GM19328 (cell line): ENCODE measurements around the gene B4GALT5.

ENCODE experiments used
- ATAC-seq: cut with Tn5 transposase; IDR thresholded peaks from one replicate; pipeline ENCODE4 v1.9.1; 2021; ENCODE audit warnings: mild to moderate bottlenecking, moderate library complexity; ENCODE audit not compliant: unreplicated experiment

B4GALT5 gene

DNA sequence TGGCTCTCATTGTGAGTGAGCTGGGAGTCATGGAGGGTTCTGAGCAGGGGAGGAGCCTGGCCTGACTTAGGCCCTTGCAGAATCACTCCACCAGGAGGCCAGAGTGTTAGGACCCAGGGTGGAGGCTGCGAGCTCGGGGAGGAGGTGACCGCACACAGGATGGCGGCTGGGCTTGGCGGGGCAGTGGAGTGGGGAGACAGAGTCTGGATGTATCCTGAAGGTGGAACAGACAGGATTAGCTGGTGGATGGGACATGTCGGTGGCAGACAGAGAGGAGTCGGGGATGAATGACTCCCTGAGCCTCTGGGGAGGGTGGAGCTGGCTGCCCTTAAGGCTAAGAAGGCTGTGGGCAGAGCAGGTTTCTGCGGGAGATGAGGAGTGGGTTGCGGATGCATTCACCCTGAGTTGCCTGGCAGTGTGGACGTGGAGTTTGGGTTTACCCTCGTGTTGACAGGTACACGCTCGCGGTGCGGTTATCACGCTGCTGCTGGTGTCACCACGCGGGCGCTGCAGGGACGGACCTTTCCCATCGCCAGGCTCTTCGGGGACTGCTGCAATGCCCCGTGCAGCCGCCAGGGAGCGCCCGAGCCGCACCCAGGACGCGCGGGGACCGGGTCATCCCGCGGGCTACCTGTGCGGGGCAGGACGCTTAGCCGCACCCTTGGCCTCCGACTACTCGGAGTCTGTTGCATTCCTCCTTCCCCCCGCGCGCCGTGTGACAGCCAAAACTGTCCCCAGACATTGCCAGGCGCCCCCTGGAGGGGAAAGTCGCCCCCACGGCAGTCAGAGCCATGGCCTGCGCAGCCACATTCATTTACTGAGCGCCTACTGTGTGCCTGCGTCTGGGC lies 102.8 kb downstream of the B4GALT5 start:
- ATAC-seq, result no peak

GRCh38 chr20:49608752-49609670 lies 104.7 kb downstream of the B4GALT5 start:
- ATAC-seq, result peak; percentile 51

- ATAC-seq, result no peak
Measured at GRCh38 chr20:49607568-49607967, 106.1 kb downstream of the B4GALT5 start.

DNA sequence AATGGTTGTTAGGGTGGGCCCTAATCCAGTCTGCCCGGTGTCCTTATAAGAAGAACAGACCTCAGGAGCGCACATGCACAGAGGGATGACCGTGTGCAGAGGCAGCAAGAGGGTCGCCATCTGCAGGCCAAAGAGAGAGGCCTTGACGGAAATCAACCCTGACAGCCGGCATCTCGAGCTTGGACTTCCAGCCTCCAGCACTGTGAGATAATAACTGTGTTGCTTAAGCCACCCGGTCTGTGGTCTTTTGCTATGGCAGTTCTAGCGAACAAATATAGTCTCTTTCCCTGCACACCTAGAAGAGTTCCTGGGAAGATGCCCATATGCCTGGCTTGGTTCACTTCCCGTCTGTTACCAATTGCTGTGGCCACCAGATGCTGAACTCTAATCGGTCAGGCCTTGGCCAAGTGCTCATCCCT lies 110.5 kb downstream of the B4GALT5 start:
- ATAC-seq, result no peak

GRCh38 chr20:49602345-49603208 lies 111.1 kb downstream of the B4GALT5 start:
- no peak for ATAC-seq

- no peak for ATAC-seq
Measured at GRCh38 chr20:49601153-49601924, 112.3 kb downstream of the B4GALT5 start.

- ATAC-seq, result no peak
Measured at GRCh38 chr20:49599746-49600113, 113.9 kb downstream of the B4GALT5 start.

DNA sequence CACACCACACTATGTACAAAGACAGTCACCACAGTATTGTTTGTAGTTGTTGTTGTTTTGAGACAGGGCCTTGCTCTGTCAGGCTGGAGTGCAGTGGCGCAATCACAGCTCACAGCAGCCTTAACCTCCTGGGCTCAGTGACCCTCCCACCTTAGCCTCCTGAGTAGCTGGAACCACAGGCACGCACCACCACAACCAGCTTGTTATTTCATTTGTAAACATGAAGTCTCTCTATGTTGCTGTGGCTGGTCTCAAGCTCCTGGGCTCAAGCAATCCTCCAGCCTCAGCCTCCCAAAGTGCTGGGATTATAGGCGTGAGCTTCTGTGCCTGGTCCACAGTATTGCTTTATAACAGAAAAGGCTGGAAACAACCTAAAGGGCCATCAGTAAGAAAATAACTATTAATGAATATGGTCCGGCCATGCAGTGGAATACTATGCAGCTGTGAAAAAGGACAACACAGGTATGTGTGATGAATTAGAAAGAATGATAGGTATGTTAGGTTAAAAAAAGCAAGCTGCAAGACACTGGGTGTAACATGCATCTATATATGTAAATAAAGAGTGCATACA lies 115.8 kb downstream of the B4GALT5 start:
- no peak for ATAC-seq

- ATAC-seq, result no peak
Measured at GRCh38 chr20:49595811-49596561, 117.7 kb downstream of the B4GALT5 start.

DNA sequence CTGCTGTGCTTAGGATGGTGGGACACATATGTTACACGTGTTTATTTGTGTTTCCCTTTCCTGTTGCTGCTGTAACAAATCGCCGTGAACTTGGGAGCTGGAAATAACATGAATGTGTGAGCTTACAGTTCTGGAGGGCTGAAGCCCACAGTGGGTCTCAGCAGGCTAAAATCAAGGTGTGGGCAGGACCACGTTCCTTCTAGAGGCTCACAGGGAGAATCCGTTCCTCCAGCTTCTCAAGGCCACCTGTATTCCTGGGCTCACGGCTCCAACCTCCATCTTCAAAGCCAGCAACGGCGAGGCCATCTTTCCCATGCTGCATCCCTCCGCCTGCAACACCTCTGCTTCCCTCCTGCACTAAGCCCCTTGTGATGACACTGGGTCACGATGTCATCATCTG lies 118.3 kb downstream of the B4GALT5 start:
- ATAC-seq, result no peak

DNA sequence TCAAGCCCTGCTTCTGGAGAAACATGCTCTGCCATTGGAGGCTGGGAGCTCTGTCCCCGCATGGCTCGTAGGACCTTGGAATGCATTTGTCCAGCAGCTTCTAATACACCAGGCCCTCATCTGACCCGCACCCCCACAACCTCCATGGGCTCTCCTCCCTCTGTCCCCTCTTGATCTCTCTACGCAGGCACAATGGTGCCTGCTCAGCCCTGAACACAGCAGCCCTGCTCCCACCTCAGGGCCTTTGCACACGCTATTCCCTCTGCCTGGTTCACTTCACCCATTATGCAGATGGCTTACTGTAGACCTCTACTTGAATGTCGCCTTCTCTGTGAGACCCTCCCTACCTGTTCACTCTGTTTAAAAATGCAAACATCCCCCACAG lies 118.8 kb downstream of the B4GALT5 start:
- ATAC-seq, result no peak

DNA sequence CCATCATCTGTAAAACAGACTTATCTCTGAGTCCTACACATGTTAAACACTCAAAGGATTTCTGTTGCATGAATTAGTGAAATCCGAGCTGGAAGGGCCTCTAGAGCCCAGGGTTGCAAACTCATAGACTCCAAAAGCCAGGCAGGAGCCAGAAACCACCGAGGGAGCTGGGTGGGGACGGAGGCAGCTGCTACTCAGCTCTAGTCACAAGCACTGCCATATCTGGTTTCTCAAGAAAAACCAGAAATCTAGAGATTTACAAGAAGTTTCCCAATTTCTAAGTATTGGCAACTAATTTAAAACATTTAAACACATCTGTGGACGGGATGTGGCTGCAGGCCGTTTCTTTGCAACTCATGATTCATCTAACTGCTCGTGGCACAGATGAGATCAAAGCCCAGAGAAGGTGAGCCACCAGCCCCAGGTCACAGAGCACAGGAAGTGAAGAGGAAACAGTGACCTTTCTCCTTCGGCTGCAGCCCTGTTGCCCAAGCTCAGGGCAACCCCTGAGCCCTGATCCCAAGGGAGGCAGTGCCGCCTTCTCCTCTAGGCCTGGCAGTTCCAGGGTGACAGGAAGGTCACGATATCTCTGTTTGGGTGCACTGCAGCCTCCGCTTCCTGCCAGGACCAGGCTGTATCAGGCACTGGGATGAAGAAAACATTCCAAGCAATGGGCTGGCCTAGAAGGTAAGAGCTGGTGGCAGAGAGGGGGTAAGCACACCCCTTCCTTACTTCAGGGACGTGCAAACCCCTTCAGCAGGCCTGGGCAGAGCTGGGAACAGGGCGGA lies 119.3 kb downstream of the B4GALT5 start:
- no peak for ATAC-seq

DNA sequence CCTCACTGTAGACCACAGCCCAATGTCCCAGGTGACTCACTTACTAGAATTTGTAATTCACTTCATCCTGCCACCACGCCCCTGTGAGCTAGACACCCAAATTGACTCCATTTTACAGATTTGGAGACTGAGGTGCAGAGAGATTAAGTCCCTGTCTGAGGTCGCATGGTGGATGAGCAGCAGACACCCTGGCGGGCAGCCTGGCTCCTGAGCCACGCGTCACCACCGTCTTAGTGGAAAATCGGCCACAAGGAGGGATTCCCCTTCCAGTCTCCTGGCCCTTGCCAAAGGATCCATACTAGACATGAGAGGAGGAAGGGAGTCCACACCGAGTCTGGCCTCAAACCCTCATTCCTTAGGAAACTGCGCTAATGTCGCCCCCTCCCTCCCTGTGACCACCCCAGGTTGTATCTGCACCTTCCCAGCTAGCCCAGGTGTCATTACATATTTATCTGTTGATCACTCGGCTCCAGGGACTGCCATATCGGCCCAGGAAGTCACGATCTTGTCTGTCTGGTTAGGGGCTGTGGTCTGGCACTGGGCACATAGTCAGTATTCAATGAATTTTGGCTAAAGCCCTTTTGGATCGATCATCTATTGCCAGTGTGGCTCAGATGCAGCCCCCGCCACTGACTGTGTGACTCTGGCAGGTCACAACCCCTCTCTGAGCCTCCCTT lies 120.1 kb downstream of the B4GALT5 start:
- ATAC-seq, result no peak

DNA sequence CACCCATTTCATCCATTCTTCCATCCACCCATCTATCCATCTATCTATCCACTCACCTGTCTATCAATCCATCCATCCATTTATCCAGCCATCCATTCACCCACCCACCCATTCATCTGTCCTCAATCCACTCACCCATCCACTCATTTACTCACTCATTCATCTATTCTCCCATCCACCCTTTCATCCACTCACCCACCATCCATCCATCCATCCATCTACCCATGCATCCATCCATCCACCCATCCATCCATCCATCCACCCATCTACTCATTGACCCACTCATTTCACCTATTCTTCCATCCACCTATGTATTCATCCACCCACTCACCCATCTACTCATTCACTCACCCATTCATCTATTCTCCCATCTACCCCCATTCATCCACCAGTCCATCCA lies 121.6 kb downstream of the B4GALT5 start:
- no peak for ATAC-seq

DNA sequence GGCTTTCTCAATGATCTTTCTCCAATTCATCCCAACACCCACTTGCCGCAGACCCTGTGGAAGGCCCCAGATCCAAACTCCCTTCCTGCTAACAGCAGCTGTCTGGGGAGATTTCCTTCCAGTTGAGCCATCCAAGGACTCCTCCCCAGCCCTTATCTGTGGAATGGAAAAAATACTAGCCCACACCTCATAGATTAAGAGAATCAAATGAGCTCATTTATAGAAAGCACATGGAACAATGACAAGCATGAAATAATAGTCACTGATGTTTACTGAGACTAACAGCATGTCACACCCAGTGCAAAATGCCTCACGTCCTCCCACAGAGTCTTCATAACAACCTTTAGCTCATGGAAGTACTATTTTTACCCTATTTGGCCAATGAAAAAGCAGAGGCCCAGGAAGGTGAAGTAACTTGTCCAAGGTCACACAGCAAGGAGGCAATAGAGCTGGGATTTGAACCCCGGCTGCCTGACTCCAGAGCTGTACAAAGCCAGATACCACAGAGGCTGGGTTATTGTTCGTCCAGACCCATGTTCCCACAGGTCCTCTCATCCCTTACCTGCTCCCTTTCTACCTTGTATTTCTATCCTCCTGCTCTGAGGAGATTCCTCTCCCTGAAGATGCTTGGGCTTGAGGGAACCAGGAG lies 122.3 kb downstream of the B4GALT5 start:
- no peak for ATAC-seq

GRCh38 chr20:49590163-49591017 lies 123.3 kb downstream of the B4GALT5 start:
- ATAC-seq, result no peak
